ENCODE results near the gene CLSTN2.

Gene CLSTN2

DNA sequence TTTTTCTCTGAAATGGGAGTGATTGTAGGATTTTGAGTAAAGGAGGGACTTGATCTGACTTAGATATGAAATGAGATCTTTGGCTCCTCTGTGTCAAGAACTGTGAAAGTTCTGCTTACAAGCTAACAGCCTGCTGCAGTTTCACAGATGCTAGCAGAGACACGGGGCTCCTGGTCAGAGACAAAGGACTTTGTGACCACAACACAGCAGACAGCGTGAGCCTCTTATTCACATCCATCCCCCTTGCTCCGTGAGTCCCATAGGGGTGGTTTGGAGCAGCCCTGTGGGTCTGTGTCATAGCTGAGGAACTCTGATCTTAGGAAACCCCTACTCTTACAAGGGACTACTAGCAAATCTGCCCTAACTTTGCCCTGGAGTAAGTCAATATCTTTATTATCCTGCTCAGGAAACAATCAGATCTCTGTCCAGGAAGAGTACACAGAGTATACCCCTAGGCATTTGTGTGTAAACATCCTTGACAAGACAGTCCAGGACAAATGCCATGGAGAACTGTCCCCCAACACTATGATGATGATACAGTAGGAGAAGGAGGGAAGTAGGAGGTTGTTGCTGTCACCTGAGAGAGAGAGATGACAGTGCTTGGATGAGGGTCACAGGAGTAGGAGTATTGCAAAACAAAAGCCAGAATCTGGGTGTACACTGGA lies 80.0 kb downstream of the CLSTN2 start:
- POLR2A ChIA-PET = no interaction called here
- CTCF ChIA-PET = no interaction called here
- TF ChIP-seq ZNF792 (tag by site-specific recombination; IDR thresholded peaks at IDR 0.05) (no peak), ZNF155 (tag by site-specific recombination; IDR thresholded peaks at IDR 0.05) (no peak), GLI4 (tag by site-specific recombination; IDR thresholded peaks at IDR 0.05) (no peak), ZNF169 (tag by site-specific recombination; IDR thresholded peaks at IDR 0.05) (no peak), TRIM28 (IDR thresholded peaks at IDR 0.05; ENCODE audit: borderline replicate concordance, low read length) (no peak)
- TF ChIP-seq, protein P1, sequence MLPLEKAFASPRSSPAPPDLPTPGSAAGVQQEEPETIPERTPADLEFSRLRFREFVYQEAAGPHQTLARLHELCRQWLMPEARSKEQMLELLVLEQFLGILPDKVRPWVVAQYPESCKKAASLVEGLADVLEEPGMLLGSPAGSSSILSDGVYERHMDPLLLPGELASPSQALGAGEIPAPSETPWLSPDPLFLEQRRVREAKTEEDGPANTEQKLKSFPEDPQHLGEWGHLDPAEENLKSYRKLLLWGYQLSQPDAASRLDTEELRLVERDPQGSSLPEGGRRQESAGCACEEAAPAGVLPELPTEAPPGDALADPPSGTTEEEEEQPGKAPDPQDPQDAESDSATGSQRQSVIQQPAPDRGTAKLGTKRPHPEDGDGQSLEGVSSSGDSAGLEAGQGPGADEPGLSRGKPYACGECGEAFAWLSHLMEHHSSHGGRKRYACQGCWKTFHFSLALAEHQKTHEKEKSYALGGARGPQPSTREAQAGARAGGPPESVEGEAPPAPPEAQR (tag by site-specific recombination; IDR thresholded peaks at IDR 0.05) = no peak

DNA sequence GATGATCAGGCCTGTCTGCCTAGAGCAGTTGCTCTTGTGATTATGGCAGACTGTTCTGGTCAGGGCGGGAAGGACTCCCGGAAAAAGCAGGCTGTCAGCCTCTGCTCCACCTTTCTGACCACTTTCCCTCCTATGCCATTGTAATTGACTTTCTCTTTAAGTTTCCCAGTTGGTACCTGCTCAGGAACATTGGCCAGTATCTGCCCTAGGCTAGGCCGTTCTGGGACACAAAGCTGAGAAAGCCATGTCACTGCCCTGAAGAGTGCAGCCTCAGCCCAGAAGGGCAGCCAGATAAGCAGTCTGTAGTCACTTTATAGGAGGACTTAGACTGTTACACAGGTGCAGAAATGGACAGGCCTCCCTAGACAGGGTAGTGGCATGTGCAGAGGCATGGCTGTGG lies 80.8 kb downstream of the CLSTN2 start:
- H3K4me3 ChIP-seq (ENCODE audit: low read depth, low read length) = no peak overlapping the region
- TF ChIP-seq ZNF2 (tag by site-specific recombination; IDR thresholded peaks at IDR 0.05) (no peak), ZNF239 (tag by site-specific recombination; IDR thresholded peaks at IDR 0.05) (no peak)
- POLR2A ChIA-PET = no interaction called here
- H3K9me3 ChIP-seq (ENCODE audit: control insufficient read depth, insufficient read depth, low read depth, low read length) = no peaks in the 10 kb centered on the region
- CTCF ChIA-PET = no interaction called here
- H3K4me1 ChIP-seq (ENCODE audit: control insufficient read depth, insufficient read depth, low read length) = no peaks in the 10 kb centered on the region
- H3K27ac ChIP-seq (ENCODE audit: extremely low read depth, low read depth, low read length) = no peak overlapping the region
- no peaks in the 10 kb centered on the region for H3K36me3 ChIP-seq (ENCODE audit: control insufficient read depth in 2 of 2, insufficient read depth in 1 of 2, low read length in 2 of 2)

More for the DNA sequence above, 80.0 kb downstream of the CLSTN2 start:
- H3K27ac ChIP-seq (ENCODE audit: extremely low read depth, low read depth, low read length) = no peak overlapping the region
- no peaks in the 10 kb centered on the region for H3K36me3 ChIP-seq (ENCODE audit: control insufficient read depth in 2 of 2, insufficient read depth in 1 of 2, low read length in 2 of 2)
- no peak overlapping the region for H3K4me3 ChIP-seq (ENCODE audit: low read depth, low read length)
- no peaks in the 10 kb centered on the region for H3K9me3 ChIP-seq (ENCODE audit: control insufficient read depth, insufficient read depth, low read depth, low read length)
- H3K4me1 ChIP-seq (ENCODE audit: control insufficient read depth, insufficient read depth, low read length) = no peaks in the 10 kb centered on the region

DNA sequence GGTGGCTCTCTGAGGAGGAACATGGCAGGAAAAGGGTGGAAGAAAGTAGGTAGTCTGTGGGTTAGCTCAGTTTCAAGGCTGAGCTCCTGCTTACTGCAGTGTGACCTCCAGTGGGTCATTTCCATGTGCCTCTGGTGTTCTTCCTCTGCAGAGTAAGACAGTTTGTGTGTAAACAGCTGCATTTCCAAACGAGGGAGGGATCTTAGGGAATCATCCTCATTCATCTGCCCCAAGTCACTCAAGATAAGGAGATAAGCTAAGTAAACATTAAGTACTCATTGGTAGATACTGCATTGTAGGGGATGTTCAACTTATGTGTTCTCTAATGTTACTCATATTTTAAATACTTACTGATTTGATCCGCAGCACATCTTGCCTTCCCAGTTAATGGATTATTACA lies 83.6 kb downstream of the CLSTN2 start:
- POLR2A ChIA-PET = no interaction called here

More for the DNA sequence above, 83.6 kb downstream of the CLSTN2 start:
- Histone ChIP-seq H3K4me3 (ENCODE audit: low read depth, low read length) (no peak overlapping the region), H3K36me3 (ENCODE audit: control insufficient read depth in 2 of 2, insufficient read depth in 1 of 2, low read length in 2 of 2) (no peaks in the 10 kb centered on the region), H3K4me1 (ENCODE audit: control insufficient read depth, insufficient read depth, low read length) (no peaks in the 10 kb centered on the region), H3K9me3 (ENCODE audit: control insufficient read depth, insufficient read depth, low read depth, low read length) (no peaks in the 10 kb centered on the region), H3K27ac (ENCODE audit: extremely low read depth, low read depth, low read length) (no peak overlapping the region)
- CTCF ChIA-PET = interaction anchor here (0.5 kb wide), 1 partner anchor 159 kb away, joined by 3 read pairs; no protein-coding TSS in a partner anchor
- TF ChIP-seq ZNF140 (tag by site-specific recombination; IDR thresholded peaks at IDR 0.05) = no peak
- TF ChIP-seq, protein P2, sequence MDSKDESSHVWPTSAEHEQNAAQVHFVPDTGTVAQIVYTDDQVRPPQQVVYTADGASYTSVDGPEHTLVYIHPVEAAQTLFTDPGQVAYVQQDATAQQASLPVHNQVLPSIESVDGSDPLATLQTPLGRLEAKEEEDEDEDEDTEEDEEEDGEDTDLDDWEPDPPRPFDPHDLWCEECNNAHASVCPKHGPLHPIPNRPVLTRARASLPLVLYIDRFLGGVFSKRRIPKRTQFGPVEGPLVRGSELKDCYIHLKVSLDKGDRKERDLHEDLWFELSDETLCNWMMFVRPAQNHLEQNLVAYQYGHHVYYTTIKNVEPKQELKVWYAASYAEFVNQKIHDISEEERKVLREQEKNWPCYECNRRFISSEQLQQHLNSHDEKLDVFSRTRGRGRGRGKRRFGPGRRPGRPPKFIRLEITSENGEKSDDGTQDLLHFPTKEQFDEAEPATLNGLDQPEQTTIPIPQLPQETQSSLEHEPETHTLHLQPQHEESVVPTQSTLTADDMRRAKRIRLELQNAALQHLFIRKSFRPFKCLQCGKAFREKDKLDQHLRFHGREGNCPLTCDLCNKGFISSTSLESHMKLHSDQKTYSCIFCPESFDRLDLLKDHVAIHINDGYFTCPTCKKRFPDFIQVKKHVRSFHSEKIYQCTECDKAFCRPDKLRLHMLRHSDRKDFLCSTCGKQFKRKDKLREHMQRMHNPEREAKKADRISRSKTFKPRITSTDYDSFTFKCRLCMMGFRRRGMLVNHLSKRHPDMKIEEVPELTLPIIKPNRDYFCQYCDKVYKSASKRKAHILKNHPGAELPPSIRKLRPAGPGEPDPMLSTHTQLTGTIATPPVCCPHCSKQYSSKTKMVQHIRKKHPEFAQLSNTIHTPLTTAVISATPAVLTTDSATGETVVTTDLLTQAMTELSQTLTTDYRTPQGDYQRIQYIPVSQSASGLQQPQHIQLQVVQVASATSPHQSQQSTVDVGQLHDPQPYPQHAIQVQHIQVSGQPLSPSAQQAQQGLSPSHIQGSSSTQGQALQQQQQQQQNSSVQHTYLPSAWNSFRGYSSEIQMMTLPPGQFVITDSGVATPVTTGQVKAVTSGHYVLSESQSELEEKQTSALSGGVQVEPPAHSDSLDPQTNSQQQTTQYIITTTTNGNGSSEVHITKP (tag by site-specific recombination; IDR thresholded peaks at IDR 0.05) = no peak
- TF ChIP-seq ZNF121 (tag by site-specific recombination; IDR thresholded peaks at IDR 0.05) = no peak
- TF ChIP-seq, protein P3, sequence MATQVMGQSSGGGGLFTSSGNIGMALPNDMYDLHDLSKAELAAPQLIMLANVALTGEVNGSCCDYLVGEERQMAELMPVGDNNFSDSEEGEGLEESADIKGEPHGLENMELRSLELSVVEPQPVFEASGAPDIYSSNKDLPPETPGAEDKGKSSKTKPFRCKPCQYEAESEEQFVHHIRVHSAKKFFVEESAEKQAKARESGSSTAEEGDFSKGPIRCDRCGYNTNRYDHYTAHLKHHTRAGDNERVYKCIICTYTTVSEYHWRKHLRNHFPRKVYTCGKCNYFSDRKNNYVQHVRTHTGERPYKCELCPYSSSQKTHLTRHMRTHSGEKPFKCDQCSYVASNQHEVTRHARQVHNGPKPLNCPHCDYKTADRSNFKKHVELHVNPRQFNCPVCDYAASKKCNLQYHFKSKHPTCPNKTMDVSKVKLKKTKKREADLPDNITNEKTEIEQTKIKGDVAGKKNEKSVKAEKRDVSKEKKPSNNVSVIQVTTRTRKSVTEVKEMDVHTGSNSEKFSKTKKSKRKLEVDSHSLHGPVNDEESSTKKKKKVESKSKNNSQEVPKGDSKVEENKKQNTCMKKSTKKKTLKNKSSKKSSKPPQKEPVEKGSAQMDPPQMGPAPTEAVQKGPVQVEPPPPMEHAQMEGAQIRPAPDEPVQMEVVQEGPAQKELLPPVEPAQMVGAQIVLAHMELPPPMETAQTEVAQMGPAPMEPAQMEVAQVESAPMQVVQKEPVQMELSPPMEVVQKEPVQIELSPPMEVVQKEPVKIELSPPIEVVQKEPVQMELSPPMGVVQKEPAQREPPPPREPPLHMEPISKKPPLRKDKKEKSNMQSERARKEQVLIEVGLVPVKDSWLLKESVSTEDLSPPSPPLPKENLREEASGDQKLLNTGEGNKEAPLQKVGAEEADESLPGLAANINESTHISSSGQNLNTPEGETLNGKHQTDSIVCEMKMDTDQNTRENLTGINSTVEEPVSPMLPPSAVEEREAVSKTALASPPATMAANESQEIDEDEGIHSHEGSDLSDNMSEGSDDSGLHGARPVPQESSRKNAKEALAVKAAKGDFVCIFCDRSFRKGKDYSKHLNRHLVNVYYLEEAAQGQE (tag by site-specific recombination; IDR thresholded peaks at IDR 0.05) = no peak
- no peak for TF ChIP-seq ZNF610 (tag by site-specific recombination; IDR thresholded peaks at IDR 0.05; ENCODE audit: borderline replicate concordance)
- no peak for TF ChIP-seq ZNF623 (tag by site-specific recombination; IDR thresholded peaks at IDR 0.05)
- TF ChIP-seq, protein P1 (tag by site-specific recombination; IDR thresholded peaks at IDR 0.05) = no peak
- TF ChIP-seq ZNF777 (tag by site-specific recombination; IDR thresholded peaks at IDR 0.05; ENCODE audit: borderline replicate concordance) = no peak

All from HEK293 (cell line).